ENCODE data around the gene ANKRD50.

DNA sequence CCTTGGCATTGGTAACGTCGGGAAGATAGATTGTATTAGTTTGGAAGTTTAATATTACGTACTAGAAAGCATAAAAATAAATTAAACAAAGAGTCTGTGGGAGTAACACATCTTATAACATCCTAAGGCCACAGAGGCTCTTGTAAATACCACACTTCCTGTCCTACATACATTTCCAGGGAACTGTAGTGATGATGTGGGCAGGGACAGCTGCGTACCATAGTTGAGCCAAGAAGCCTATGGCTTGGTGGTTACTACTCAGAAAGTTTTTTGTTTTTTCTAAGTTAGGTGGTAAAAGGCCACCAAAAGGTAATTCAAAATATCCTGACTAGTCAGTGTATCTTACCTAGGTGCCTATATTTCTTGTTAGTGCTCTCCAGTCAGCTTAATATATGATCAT is 4.6 kb upstream of the ANKRD50 start:
- no peak for TF ChIP-seq EZH2 (IDR thresholded peaks at IDR 0.05; ENCODE audit: low read depth)
- no peak for TF ChIP-seq CTCF (conservative IDR thresholded peaks at IDR 0.05)

Data from PC-9 (cell line).